ENCODE data around the gene CPA1. TPM values are rescaled to one million over a fixed set of nuclear protein-coding genes. Genes with fewer than 3 reads are reported as not detected.

The CPA1 gene
- total and polyA plus RNA-seq, 2 of the 13 experiments (the other 11 are each of a cell fraction or from before 2014, with no cell fraction given) = 0.20 to 0.58 TPM

GRCh38 chr7:130332259-130333053 is 47.8 kb upstream of the CPA1 start:
- no peak for FAIRE-seq
- no peaks in the 10 kb centered on the region for H3K9me3 ChIP-seq (ENCODE audit: low read length)
- ATAC-seq = no peak
- no peak overlapping the region for H2AFZ ChIP-seq (ENCODE audit: low read length)
- intact Hi-C loops (cut with micrococcal nuclease; ENCODE audit: unreplicated experiment) = no loop called here
- no peaks in the 10 kb centered on the region for H3K4me1 ChIP-seq (ENCODE audit: insufficient read depth, low read length)
- H4K20me1 ChIP-seq (ENCODE audit: insufficient read depth, low read length) = no peaks in the 10 kb centered on the region
- H3K79me2 ChIP-seq (ENCODE audit: insufficient read depth, low read length) = no peaks in the 10 kb centered on the region
- in situ Hi-C loops (cut with HindIII; ENCODE audit: extremely low pct_ligation_motif_present, low pct_unique_long_range_greater_than_20kb) = no loop called here
- CTCF ChIA-PET (ENCODE audit: low intra/inter-chr PET ratio, low total read pairs) = no interaction called here
- BruUV-seq (replicated peaks) = no TSS peak
- 40% methylated on average over 4 of the region's 4 CpGs for WGBS (ENCODE audit: low lambda C conversion rate)
- peaks cover 0 to 14% of the 10 kb centered on the region in 2 experiments; a peak in 2 of 5 replicates for H3K27me3 ChIP-seq (ENCODE audit: control insufficient read depth in 1 of 2, insufficient read depth in 2 of 2, low read length in 2 of 2)
- POLR2A ChIA-PET = no interaction called here
- H3K4me2 ChIP-seq (ENCODE audit: low read depth, low read length) = no peak overlapping the region
- H3K4me3 ChIP-seq (replicated peaks in 1 of 3; ENCODE audit: insufficient read depth in 1 of 3, low read depth in 2 of 3, low read length in 3 of 3) = no peak overlapping the region
- DNase-seq (ENCODE audit: low spot score) = no peak
- no peak for TF ChIP-seq RAD51 (IDR thresholded peaks at IDR 0.05; ENCODE audit: borderline replicate concordance)
- no peak for TF ChIP-seq ZNF335 (CRISPR knock-in tag; IDR thresholded peaks at IDR 0.05)
- no peaks in the 10 kb centered on the region for H3K36me3 ChIP-seq (replicated peaks in 1 of 2; ENCODE audit: control insufficient read depth in 1 of 2, insufficient read depth in 2 of 2, low read length in 2 of 2)
- no peak overlapping the region for H3K9ac ChIP-seq (ENCODE audit: insufficient read depth, low read depth, low read length)
- no peak overlapping the region for H3K27ac ChIP-seq (ENCODE audit: extremely low read length, insufficient read depth, low read length)

DNA sequence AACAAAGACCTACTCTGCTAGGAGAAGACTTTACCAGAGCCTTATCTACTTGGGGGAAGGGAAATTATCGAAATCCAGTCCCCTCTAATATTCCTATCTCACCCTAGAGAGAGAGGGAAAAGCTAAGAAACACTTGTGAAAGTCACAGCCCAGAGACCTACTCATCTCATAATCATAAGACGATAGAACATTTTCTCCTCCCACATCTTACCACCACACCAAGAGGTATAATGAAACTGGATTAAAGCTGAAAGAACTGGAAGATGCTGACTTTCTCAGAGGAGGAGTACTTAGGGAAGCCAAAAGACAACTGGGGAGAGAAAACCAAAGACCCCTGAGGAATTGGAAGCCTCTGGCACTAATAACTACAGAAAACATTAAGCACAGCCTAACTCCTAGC is 46.5 kb upstream of the CPA1 start:
- in situ Hi-C loops (cut with HindIII; ENCODE audit: extremely low pct_ligation_motif_present, low pct_unique_long_range_greater_than_20kb) (no loop called here), intact Hi-C loops (cut with micrococcal nuclease; ENCODE audit: unreplicated experiment) (no loop called here)
- POLR2A ChIA-PET = no interaction called here
- H3K9me3 ChIP-seq (ENCODE audit: low read length) = no peaks in the 10 kb centered on the region
- peaks cover 0 to 14% of the 10 kb centered on the region in 2 experiments; a peak in 2 of 5 replicates for H3K27me3 ChIP-seq (ENCODE audit: control insufficient read depth in 1 of 2, insufficient read depth in 2 of 2, low read length in 2 of 2)
- CTCF ChIA-PET (ENCODE audit: low intra/inter-chr PET ratio, low total read pairs) = no interaction called here
- ATAC-seq = no peak
- WGBS (ENCODE audit: low lambda C conversion rate) = 40% methylated on average over 2 of the region's 2 CpGs
- no peak overlapping the region for H2AFZ ChIP-seq (ENCODE audit: low read length)
- BruUV-seq (replicated peaks) = no TSS peak
- no peak for FAIRE-seq
- no peaks in the 10 kb centered on the region for H3K4me1 ChIP-seq (ENCODE audit: insufficient read depth, low read length)
- no peaks in the 10 kb centered on the region for H4K20me1 ChIP-seq (ENCODE audit: insufficient read depth, low read length)
- no peaks in the 10 kb centered on the region for H3K79me2 ChIP-seq (ENCODE audit: insufficient read depth, low read length)
- no peak overlapping the region for H3K27ac ChIP-seq (ENCODE audit: extremely low read length, insufficient read depth, low read length)
- no peak overlapping the region for H3K9ac ChIP-seq (ENCODE audit: insufficient read depth, low read depth, low read length)
- H3K36me3 ChIP-seq (replicated peaks in 1 of 2; ENCODE audit: control insufficient read depth in 1 of 2, insufficient read depth in 2 of 2, low read length in 2 of 2) = no peaks in the 10 kb centered on the region
- no peak overlapping the region for H3K4me3 ChIP-seq (replicated peaks in 1 of 3; ENCODE audit: insufficient read depth in 1 of 3, low read depth in 2 of 3, low read length in 3 of 3)
- DNase-seq (ENCODE audit: low spot score) = no peak
- no peak overlapping the region for H3K4me2 ChIP-seq (ENCODE audit: low read depth, low read length)
- no peak for TF ChIP-seq ARID3A (IDR thresholded peaks at IDR 0.05; ENCODE audit: low read depth, low read length)
- no peak for TF ChIP-seq LCORL (IDR thresholded peaks at IDR 0.05)
- TF ChIP-seq LCORL (CRISPR knock-in tag; IDR thresholded peaks at IDR 0.05) = no peak
- TF ChIP-seq DZIP1 (CRISPR knock-in tag; IDR thresholded peaks at IDR 0.05) = no peak
- no peak for TF ChIP-seq MED1 (CRISPR knock-in tag; IDR thresholded peaks at IDR 0.05)
- no peak for TF ChIP-seq MLXIP (CRISPR knock-in tag; IDR thresholded peaks at IDR 0.05; ENCODE audit: borderline replicate concordance)
- no peak for TF ChIP-seq ZNF468 (CRISPR knock-in tag; IDR thresholded peaks at IDR 0.05)
- no peak for TF ChIP-seq ZNF577 (CRISPR knock-in tag; IDR thresholded peaks at IDR 0.05; ENCODE audit: borderline replicate concordance, low read depth)
- TF ChIP-seq SIN3B (IDR thresholded peaks at IDR 0.05; ENCODE audit: low read length) = no peak
- no peak for TF ChIP-seq ARNT (IDR thresholded peaks at IDR 0.05)
